ENCODE data around the gene OGN.

Gene OGN

DNA sequence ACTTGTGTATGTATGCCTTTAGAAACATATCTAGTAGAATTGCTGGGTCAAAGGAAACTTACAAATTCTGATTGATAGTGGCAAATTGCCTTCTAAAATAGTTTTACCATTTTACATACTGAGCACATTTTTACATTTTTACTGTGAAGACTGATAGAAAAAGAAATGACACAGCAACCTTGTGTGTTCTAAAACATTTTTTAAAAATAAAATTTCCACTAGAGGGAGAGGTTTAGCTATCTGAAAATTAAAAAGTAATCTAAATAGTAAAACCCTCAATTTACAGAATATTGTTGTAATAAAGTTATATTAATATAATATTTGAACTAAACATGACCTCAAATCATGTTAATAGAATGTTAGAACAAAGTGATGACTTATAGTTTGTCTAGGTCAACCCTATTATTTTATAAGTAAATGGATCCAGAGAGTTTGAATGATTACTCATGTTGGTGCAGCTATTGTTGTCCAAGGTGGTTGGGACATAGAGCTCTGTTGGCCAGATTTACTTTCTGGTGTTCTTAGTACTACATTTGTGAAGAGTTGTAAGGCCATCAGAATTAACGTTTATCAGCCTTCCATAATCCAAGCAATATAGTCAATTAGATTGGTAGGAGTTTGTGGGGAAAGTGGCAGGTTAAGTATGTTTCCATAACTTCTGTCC lies 61.4 kb downstream of the OGN start:
- no peak for DNase-seq

DNA sequence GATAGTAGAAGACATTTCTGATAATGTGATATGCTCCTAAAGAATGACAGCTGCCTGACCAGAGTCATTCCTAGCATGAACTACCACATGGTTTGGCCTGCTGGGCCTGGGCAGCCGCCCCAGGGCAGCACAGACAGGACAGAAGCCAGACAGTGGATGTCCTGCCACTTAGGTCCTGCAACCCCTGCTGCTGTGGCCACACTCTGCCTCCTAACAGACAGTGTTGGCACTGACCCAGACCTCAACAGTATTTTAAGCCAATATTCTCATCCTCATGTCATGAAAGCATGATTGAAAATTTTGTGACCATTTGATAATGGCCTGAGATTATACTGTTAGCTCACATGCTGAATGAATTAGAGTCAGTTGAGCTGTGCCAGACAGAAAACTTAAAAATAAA lies 62.8 kb downstream of the OGN start:
- no peak for DNase-seq

DNA sequence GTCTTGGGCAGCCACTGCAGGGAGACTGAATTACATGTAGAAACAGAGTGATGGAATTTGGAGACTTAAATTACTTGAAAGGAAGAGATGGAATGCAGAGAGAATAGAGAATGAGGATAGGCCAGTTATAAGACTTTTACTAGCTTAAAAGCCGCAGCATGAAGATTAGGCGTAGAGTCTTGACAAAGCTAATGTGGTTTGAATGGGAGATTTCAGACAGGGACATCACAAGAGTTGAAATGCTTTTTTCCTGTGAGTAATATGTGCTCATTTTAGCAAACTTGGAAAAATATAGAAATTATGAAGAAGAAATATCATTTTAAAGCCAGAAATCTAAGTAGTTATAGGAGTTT lies 71.1 kb downstream of the OGN start:
- no peak for DNase-seq

All from activated effector memory CD4-positive, alpha-beta T cell treated with anti-CD3 and anti-CD28 coated beads, Interleukin-2, amount 50 U/mL, for 16 hours (primary cell).